HG02884 (cell line): ENCODE measurements around the gene TFAP2D.

Experiments used
- ATAC-seq: cut with Tn5 transposase; IDR thresholded peaks from one replicate; pipeline ENCODE4 v1.9.1; 2021; ENCODE audit warnings: mild to moderate bottlenecking, moderate library complexity; ENCODE audit not compliant: unreplicated experiment

Gene TFAP2D

DNA sequence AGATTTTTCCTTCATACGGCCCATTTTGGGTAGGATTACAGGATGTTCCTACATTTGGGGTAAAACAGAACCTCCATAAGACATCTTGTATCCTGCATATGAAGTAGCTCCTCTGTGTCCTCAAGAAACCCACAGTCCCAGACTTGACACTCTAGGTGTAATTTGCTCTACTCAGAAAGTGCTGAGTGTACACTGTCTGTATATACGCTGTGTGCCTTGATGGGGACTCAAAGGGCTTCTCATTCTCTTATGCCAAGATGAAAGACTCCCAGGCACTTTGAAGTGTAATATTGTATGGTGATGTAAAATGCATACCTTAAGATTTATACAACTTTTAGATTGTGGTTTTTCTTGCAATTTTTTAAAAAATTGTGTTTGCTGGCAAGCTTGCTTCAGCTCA lies 5.2 kb downstream of the TFAP2D start:
- no peak for ATAC-seq

DNA sequence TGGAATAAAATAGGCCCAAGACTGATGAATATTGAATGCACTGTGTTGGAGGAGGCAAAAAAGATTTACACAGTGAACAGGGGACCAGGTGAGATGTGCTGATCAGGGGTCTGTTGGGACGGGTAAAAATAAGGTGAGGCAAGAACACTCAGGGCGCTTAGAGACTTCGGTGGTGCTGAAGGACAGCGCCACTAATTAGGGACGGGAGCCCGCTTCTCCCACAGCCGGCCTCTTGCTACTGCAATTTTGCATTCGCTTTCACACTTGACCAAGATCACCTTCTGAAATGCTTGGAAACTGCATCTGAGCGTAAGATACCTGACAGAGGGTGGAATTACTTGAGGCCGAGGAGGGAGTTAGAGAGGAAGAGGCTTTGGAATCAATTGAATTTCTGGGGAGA lies 7.3 kb downstream of the TFAP2D start:
- ATAC-seq: no peak

DNA sequence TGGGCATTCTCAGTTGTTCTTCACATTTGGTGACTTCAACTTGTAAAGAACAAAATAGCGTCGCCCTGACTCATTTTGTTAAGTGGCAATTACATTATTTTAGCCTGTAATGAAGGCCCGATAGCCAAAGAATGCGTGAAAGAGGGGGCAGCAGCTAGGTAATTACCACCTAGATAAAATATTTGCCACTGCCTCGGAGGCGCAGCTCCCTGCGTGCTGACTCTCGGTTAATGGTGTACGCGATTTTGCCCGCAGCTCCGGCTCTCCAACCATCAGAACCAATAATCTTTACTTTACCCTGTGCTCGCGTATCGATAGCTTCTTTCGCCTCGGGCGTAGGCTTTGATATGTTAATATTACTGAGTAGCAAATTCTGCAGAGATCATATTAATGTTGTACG lies 8.7 kb downstream of the TFAP2D start:
- no peak for ATAC-seq

DNA sequence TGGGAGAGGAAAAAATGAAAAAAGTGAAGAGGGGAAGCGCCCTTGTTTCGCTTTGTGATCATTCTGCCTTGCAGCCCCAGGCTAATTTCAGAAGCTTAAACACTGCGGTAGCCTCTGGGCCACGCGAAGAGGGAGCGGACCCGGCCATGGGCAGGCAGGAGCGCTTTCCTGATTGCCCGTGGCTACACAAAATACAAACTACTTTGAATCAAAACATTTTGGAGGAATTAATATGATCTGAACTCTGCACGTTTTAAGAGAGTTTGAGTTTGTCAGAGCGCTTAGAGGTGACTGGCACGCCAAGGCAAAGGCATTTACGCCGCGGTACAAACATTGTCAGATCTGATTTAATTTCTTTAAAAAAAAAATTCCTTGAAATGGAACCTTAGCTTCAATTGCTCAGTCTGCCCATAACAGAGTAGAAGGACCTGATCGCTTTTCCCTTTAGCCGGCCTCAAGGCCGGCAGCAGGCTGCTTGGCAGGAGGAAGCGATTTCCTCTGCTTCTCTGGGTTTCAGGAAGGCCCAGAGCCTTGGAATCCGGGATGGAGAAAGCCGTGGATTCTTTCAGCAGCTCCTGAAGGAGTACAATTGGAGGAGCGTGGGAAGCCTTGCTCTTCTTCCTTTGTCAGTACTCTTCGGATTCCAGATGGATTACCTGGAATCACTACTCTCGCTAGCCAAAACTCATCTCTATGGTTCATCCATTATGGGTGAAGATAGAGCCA lies 9.7 kb downstream of the TFAP2D start:
- no peak for ATAC-seq

DNA sequence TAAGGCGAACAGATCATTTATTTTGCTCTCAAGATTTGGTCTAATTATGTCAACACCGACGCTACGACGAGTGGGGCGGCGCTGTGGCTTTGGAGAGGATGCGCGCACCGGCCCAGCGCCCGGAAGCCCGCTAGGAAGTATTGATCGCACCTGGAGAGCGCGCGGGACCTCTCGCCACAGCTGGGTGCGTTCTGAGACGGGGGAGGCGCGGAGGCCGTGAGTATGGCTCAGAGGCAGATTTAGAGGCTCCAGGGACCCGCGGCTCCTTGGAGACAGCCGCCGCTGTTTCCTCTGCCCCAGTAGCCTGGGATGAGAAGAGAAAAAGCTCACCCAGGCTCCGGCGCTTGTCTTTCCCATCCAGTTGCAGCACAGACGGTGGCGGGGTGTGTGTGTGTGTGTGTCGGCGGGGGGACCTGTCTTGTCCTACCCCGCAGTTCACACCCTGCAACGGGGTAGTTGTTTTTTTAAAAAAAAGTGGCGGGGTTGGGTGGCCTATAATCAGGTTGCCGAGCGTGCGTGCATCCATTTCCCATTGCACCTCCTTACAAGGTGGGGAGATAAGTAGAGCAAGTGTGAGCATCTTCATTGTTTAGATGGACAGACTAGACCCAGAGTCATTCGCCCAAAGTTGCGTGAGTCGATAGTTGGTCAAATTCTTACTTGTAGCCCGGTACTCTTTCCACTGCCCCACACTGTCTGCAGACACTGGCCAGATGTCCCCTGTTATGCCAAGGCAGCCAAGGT lies 11.2 kb downstream of the TFAP2D start:
- no peak for ATAC-seq

DNA sequence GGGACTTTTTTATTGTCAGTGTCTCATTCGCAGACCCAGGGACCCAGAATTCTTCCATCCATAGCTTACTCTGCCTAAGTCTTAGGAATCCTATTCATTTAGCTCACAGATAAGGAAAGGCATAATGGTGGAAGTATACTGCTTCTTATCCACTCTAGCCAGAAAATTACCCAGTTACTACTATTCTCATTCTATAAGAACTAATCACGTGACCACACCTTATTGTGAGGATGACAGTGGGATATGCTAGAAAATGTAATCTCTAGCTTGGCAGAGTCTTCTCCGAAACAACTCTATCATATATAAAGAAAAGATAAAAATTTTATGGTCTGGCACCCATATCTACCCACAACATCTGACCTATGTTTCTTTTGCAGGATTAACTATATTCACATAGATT lies 21.2 kb downstream of the TFAP2D start:
- no peak for ATAC-seq

DNA sequence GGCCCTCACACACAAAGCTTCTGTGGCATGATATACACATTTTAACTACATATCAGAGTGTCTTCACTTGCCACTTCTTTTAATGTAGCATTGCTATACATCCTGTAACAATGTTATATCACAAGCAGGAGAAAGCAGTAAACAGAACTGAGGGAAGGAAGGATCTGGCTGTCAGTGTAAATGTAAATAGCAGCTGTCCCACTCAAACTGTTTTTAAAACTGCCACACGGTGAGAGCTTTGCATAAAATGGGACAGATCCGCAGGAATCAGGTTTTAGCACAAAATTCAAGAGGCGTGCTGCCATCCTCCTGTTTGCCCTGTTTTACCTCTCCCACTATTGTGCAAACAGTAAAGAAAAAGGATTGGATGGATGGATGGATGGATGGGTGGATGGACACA lies 28.8 kb downstream of the TFAP2D start:
- ATAC-seq: no peak

DNA sequence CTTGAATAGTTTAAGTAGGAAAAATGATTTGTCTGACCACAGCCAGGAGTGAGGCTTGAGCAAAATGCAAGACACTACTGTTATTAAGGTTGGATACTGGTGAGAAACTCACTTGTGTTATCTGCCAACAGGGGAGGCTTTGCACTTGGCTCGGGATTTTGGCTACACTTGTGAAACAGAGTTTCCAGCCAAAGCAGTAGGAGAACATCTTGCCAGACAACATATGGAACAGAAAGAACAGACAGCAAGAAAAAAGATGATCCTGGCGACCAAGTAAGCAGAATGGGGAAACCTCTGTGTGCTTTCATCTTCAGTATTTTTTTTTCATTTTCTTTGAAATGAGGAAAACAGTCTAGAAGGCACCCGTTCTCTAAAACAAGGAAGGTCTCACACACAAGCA lies 31.6 kb downstream of the TFAP2D start:
- ATAC-seq: no peak

DNA sequence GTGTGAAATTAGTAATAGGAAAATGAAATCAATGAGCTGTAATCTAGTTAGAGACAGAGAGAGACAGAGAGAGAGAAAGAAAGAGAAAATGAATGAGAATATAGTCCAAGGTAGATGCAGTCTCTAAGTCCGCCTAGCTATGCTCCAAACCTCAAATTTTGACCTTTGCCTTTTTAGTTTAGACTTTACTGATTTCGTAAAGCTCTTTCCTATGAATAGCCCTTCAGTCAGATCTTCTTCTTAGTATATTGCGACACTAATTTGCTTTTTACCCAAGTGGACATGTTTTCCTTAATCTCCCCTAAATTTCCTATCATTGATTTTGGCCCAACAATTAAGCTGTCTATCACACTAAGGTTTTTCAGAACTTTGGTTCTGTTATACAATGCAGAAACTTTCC lies 49.5 kb downstream of the TFAP2D start:
- ATAC-seq: no peak

DNA sequence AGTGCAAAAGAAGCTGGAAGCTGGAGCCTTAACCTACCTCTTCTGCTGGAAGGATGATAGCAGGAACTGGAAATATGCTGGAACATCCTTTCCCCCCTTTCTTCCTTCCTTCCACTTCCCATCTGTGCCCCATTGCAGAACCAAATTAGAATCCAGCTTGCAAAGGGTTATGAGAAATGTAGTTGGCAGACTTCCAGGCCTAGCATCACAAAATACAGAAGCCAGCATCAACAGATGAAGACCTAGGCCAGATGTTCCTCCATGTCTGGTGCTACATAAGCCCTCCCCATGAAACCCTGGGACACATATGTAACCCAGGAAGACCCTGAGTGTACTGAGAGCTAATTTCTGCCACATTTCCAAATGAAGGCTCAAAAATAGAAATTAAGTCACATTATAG lies 65.4 kb downstream of the TFAP2D start:
- no peak for ATAC-seq

DNA sequence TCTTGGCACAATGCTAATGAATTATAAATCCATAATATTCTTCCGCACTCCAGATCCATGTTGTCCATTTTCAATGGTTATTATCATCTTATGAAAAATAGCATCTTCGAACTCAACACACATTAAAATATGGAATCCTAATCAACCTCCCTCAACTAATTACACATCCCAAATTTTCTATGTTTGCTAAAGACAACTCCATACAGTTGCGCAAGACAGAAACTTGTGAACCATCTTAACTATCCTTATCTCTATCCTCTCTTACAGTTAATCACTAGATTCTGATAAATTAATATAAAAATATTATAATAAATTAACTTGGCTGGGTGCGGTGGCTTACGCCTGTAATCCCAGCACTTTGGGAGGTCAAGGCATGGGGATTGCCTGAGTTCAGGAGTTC lies 67.1 kb downstream of the TFAP2D start:
- no peak for ATAC-seq

DNA sequence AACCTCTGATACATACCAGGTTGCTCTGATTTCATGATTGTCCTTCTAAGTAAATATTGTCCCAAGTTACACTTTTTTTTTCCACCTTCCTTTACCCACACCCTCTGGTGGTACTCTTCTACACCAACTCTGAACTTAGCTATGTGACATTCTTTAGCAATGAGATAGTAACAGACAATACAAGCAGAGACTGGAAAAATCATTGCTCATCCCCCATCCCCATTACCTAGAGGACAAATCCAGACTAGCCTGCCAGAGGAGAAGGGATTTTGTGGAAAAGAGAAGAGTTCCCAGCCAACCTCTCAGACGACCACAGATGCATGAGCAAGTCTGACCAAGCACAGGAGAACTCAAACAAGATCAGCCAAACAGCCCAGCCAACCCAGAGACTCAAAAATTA lies 72.6 kb downstream of the TFAP2D start:
- no peak for ATAC-seq

DNA sequence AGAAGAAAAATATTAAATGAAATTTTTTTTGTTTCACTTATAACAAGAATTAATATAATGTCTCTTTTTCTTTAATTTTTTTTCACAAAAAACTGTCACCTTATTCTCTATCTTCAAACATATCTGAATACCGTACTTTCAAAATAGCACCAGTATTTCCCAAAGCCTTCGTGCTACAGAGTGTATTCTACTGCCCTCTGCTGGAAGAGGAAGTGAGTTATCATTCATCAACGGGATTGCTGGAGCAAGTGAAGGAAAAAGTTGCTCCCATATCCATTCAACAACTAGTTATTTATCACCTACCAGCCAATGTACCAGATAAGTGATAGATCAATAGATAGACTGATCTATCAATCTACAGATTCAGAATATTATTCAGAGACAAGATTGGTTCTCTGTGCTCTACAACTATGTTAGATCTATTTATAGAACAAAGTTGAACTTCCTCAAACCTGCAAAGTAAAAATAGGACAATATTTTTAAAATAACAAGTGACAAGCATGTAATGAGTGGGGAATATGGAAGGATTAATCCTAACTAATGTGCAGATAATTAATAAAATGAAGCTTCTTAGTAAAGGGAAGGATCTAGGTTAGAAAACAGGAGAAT lies 78.7 kb downstream of the TFAP2D start:
- peak; percentile 78 for ATAC-seq

DNA sequence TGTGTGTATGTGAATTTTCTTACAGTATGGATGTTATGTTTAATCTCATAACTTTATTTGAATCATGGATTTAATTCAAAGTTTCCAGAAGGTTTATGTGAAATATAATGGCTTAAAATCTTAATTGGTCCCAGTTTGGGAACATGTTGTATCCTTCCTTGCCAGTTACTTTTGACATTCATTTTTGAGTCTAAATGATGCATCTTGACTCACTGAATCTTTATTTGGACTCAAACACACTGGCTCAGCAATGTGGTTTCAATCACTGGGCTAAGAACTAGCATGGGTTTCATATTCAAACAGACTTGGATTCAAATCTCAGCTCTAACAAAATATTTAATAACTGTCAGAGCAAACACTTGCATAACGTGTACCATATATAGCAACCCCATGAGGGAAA lies 79.4 kb downstream of the TFAP2D start:
- no peak for ATAC-seq

DNA sequence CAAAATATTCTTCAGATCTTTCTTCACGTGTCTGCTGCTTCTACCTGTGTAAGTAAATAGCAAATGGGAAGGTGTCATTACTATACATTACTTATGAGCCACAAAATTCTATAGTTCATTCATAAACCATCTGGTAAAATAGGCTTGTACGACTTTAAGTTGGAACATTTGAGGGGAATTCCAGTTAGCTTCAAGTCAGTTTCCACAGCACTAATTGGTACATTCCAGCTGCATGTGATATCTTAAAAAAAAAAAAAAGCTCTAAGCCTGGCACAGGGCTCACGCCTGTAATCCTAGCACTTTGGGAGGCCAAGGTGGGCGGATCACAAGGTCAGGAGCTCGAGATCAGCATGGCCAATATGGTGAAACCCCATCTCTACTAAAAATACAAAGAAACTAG lies 82.2 kb downstream of the TFAP2D start:
- no peak for ATAC-seq

DNA sequence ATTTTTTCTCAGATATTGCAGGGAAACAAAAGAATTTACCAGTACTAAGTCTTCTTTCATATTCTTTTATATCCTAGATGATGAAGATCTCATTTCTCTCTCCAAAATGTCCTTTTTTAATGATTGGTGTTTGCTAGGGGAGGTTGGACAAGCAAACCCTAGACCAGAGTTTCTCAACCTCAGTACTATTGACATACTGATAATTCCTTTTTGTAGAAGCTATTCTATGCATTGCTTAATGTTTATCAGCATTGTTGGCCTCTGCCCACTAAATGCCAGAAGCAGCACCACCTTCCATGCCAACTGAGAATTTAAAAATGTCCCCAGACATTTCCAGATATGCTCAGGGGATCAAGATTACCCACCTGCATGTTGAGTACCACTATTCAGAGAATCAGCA lies 91.0 kb downstream of the TFAP2D start:
- ATAC-seq: no peak

DNA sequence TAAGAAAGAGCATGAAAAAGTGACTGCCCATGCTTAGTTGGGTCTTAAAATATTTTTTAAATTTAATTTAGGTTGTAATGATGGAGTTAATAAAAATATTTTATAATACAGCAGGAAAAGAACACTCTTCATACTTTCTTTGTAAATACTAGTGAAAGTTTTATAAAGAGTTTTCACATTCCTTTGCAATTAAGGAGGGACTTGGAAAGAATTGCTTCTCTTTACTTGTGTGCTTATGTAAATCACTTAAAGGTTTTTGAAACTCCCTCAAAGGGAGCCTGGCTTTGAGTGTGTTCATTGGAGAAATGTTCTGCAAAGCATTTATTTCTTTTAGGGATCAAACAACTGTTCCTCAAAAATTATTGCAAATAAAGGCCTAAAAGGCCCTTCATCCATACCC lies 93.7 kb downstream of the TFAP2D start:
- no peak for ATAC-seq

DNA sequence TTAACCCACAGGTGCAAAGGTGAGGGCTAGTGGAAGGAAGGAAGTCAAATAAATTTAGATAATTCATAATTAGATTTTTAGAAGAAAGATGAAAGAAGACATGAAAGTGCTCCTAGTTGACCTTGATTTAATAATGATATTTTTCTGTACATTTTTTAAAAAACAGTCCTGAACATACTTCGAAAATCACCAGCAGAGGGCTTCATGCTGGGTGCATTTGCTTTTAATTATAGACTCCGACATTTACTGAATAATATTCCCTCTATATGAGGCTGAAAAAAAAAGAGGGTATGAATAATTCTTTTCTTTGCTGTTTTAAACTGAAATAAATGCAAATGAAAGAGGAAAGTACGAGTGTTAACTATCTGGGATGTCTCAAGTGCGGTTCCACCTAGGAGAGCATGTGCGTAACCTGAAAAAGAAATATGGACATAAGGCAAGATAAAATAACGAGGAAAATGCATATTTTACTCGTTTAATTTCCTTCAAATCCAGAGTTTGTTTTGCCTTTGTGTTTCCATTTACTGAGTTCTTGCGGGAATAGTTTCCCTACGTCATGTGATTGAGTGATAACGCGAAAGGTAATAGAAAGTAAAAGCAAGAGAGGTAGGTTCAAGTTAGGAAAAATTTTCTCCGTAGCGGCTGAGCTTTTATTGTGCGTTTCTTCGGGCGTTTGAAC lies 102.2 kb downstream of the TFAP2D start:
- peak; percentile 45 for ATAC-seq

DNA sequence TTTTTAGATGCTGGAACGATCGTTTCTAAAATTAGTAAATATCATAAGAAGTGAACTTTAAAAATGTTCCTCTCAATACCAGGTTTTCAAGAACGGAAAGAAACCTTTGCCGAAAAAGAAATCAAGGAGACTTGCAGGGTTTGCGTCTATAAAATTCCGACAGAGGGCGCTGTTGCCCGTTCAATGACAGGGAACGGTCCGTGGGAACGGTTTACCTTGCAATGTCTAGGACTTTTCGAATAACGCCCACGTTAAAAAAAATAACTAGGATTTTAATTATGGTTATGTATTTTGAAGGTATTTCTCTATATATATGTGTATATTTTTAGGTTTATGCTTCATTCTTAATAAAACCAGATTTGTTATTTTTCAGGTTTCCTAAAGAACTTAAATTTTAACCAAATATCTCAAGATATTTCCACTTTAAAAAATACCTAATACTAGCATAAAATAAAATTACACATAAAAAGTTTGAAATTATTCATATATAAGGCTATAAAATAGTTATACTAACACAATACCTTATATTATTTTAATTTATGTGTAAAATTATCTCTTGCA lies 102.9 kb downstream of the TFAP2D start:
- ATAC-seq: peak; percentile 81

DNA sequence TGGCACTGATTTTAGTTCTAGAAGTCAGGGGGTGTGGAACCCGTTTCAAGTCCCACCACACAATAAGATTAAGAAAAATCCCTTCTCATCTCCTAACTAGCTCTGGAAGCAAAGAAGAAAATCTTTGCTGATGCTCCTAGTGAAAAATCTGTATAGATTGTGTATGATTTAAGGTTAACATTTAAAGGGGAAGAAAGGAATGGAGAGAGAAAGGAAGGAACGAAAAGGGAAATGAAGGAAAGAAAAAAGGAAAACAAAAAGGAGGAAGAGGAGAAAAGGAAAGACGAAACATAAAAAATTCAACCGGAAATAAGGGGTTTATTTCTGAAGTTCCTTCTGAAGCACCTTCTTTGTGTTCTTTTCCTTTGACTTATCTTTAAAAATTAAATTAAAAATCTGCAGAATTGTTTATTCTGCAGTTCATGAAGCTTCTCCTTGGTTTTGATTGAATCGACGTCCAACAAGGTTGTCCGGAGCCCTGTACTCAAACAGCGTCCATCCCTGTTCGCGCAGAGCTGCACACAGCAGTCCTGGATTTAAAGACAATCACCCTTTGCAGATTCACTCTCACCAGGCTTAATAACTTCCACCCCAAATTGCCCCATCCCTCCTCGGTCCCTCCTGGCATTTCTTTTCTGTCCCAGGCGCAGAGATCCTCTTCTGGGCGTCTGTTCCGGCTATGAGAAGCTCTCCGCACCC lies 103.8 kb downstream of the TFAP2D start:
- ATAC-seq: no peak

DNA sequence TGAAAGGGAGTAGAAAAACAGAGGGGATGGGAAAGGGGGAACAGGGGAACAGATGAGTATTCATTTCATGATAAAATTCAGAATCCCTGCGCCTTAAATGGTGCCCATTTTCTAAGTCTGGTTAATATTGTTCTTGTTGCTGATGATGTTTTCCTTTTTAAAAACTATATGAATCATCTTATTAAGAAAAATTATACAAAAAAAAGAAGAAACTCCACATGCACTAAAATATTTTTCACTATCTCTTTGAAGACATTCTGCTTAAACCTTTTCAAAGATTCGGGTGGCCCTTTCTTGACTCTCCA lies 104.3 kb downstream of the TFAP2D start:
- ATAC-seq: no peak
